RWPE1 (cell line): ENCODE measurements around the gene BRSK2.
A peak's percentile ranks its signal among the peaks of the same experiment; 100 is the strongest.

Source experiments
- CTCF ChIA-PET: fragments of 350-600 bp; sonication (Branson Sonifier 250); formaldehyde crosslinking; extraction: SDS; loops from one replicate; lab custom pipeline; 2021; lab: Yijun Ruan, JAX
- POLR2A ChIA-PET: fragments of 400-600 bp; formaldehyde crosslinking; extraction: SDS; loops from one replicate; lab custom pipeline; 2020; ENCODE audit warnings: antibody characterized with exemption; ENCODE audit not compliant: low non-redundant PET; lab: Yijun Ruan, JAX
- DNase-seq: peaks from one replicate; pipeline ENCODE4 v3.0.0; 2012; ENCODE audit warnings: low spot score
- H3K27ac ChIP-seq: fragments of 450-650 bp; 2 replicates; pipeline ENCODE4 v1.5.1; 2017
- CTCF ChIP-seq: fragments of 450-650 bp; conservative IDR thresholded peaks from 2 replicates; pipeline ENCODE4 v1.5.1; 2017; ENCODE audit warnings: low read depth, mild to moderate bottlenecking

Gene BRSK2

GRCh38 chr11:1384199-1384970 is 5.3 kb upstream of the BRSK2 start:
- TF ChIP-seq CTCF = no peak
- ChIA-PET POLR2A (no interaction called here), CTCF (no interaction called here)
- DNase-seq = no peak
- H3K27ac ChIP-seq = no peak overlapping the region

- POLR2A ChIA-PET = no interaction called here
- no peak for DNase-seq
- no peak overlapping the region for H3K27ac ChIP-seq
- TF ChIP-seq CTCF = no peak
- CTCF ChIA-PET = no interaction called here
Measured at GRCh38 chr11:1387521-1387920, 2.2 kb upstream of the BRSK2 start.

GRCh38 chr11:1387961-1388762 is 1.6 kb upstream of the BRSK2 start:
- TF ChIP-seq CTCF = no peak
- POLR2A ChIA-PET = no interaction called here
- DNase-seq = no peak
- no peak overlapping the region for H3K27ac ChIP-seq
- CTCF ChIA-PET = interaction anchor here (0.7 kb wide), 1 partner anchor 189 kb away, joined by 3 read pairs; no protein-coding TSS in a partner anchor

GRCh38 chr11:1388763-1389102 is 1.0 kb upstream of the BRSK2 start:
- DNase-seq = no peak
- no peak for TF ChIP-seq CTCF
- no peak overlapping the region for H3K27ac ChIP-seq
- POLR2A ChIA-PET = no interaction called here
- CTCF ChIA-PET = no interaction called here

GRCh38 chr11:1389103-1389931 is 417 bp upstream of the BRSK2 start:
- H3K27ac ChIP-seq = peak overlapping the region; percentile 62
- POLR2A ChIA-PET = interaction anchor here (0.6 kb wide), 1 partner anchor 11 kb away, joined by 14 read pairs; no protein-coding TSS in a partner anchor
- CTCF ChIA-PET = no interaction called here
- DNase-seq = peak; percentile 94
- 0 out of 2 replicates have a peak, but pooled peaks have one; percentile 7 for TF ChIP-seq CTCF
